ENCODE data around the gene LYSMD3. TPM values are rescaled to one million over a fixed set of nuclear protein-coding genes. Genes with fewer than 3 reads are reported as not detected.

LYSMD3 gene
- total and polyA plus RNA-seq, 10 of the 15 experiments (the other 5 are each of a cell fraction or from before 2014, with no cell fraction given), result 3.9 to 22.5 (median 12.6) TPM

GRCh38 chr5:90480699-90481098, 48.7 kb downstream of the LYSMD3 start:
- ChIA-PET SMC1A (ENCODE audit: uncharacterized antibody, unreplicated experiment) (no interaction called here), RAD21 (ENCODE audit: unreplicated experiment) (interaction anchor here (1.2 kb wide), 1 partner anchor 32 kb away, joined by 3 read pairs; no protein-coding TSS in a partner anchor), CTCF (no interaction called here), POLR2A (no interaction called here)
- Histone ChIP-seq H3K4me3 (no peak overlapping the region), H3K79me2 (ENCODE audit: control insufficient read depth, insufficient read depth, low read length) (no peaks in the 10 kb centered on the region; the same call in 1 of the 2 replicates), H3K4me1 (ENCODE audit: control insufficient read depth, insufficient read depth, low read length) (peaks cover 3% of the 10 kb centered on the region; the same call in 1 of the 2 replicates), H2AFZ (ENCODE audit: control insufficient read depth, low read depth, low read length) (no peak overlapping the region), H3K9me3 (replicated peaks; ENCODE audit: control insufficient read depth, insufficient read depth, low read length) (no peaks in the 10 kb centered on the region), H3K27ac (ENCODE audit: control insufficient read depth, insufficient read depth) (no peak overlapping the region), H3K36me3 (ENCODE audit: control insufficient read depth in 2 of 2, insufficient read depth in 2 of 2, low read length in 1 of 2) (no peaks in the 10 kb centered on the region), H4K20me1 (ENCODE audit: control insufficient read depth, insufficient read depth) (no peaks in the 10 kb centered on the region), H3K27me3 (replicated peaks in 1 of 2; ENCODE audit: control insufficient read depth in 2 of 2, insufficient read depth in 2 of 2, low read length in 1 of 2) (no peaks in the 10 kb centered on the region), H3K4me2 (ENCODE audit: control insufficient read depth, insufficient read depth) (no peak overlapping the region), H3K9ac (ENCODE audit: control insufficient read depth, insufficient read depth, low read length) (no peak overlapping the region)
- no peak for FAIRE-seq
- intact Hi-C loops (cut with micrococcal nuclease; ENCODE audit: unreplicated experiment), result no loop called here
- no peak for DNase-seq (ENCODE audit: low read depth, low spot score)
- BruUV-seq (replicated peaks), result no TSS peak
- no peak for ATAC-seq
- WGBS (ENCODE audit: insufficient coverage, insufficient replicate concordance, low lambda C conversion rate, missing lambda C conversion rate), result 93% methylated on average over 1 of the region's 1 CpG
- in situ Hi-C loops (cut with MboI), result no loop called here
- TF ChIP-seq RELA (IDR thresholded peaks at IDR 0.05; ENCODE audit: borderline replicate concordance, partially characterized antibody) (no peak), BCLAF1 (IDR thresholded peaks at IDR 0.05) (no peak), SMAD5 (IDR thresholded peaks at IDR 0.05; ENCODE audit: low read depth) (no peak), ASH2L (IDR thresholded peaks at IDR 0.05; ENCODE audit: borderline replicate concordance, low read depth) (no peak), CUX1 (IDR thresholded peaks at IDR 0.05; ENCODE audit: insufficient replicate concordance, low read depth, low read length) (no peak), PBX3 (IDR thresholded peaks at IDR 0.05; ENCODE audit: insufficient replicate concordance, low read depth, low read length) (no peak), HCFC1 (IDR thresholded peaks at IDR 0.05; ENCODE audit: low read length) (no peak), GABPA (IDR thresholded peaks at IDR 0.05; ENCODE audit: low read depth) (no peak), CREB1 (IDR thresholded peaks at IDR 0.05; ENCODE audit: low read depth) (no peak), CEBPZ (IDR thresholded peaks at IDR 0.05; ENCODE audit: low read depth, low read length) (no peak), CHD4 (IDR thresholded peaks at IDR 0.05) (no peak), SREBF1 (IDR thresholded peaks at IDR 0.05; ENCODE audit: low read length) (no peak)
